Heart right ventricle (tissue), 16 donors: ENCODE measurements around the gene FAM120A. TPM values are rescaled to one million over a fixed set of nuclear protein-coding genes. Genes with fewer than 3 reads are reported as not detected.

Experiments
- ATAC-seq, 8 donors: fragments of 200-7000 bp; cut with Tn5 transposase; one replicate each; pipeline ENCODE4 v1.9.1; 2020; ENCODE audit warnings: mild to moderate bottlenecking in 8 of 8, moderate library complexity in 8 of 8, moderate number of reproducible peaks in 1 of 8
- DNase-seq, 2 donors: peaks; one replicate each; pipeline ENCODE4 v3.0.0-alpha.2; 2020
- H3K27ac ChIP-seq, 10 donors: fragments of 200-600 bp; sonication (generic) in 2 of 10; one replicate each; pipeline versions ENCODE4 v1.5.0 to v1.8.0; 2020 to 2022; ENCODE audit warnings: mild to moderate bottlenecking in 3 of 10
- H3K27me3 ChIP-seq, 7 donors: fragments of 200-600 bp; one replicate each; pipeline ENCODE4 v1.8.0; 2021 to 2022; ENCODE audit warnings: mild to moderate bottlenecking in 2 of 7
- H3K36me3 ChIP-seq, 9 donors: fragments of 200-600 bp; sonication (generic) in 1 of 9; one replicate each; pipeline versions ENCODE4 v1.5.0 to v1.8.0; 2020 to 2022; ENCODE audit warnings: mild to moderate bottlenecking in 2 of 9
- H3K4me1 ChIP-seq, 9 donors: fragments of 200-600 bp; sonication (generic) in 1 of 9; one replicate each; pipeline versions ENCODE4 v1.5.0 to v1.8.0; 2020 to 2022; ENCODE audit warnings: mild to moderate bottlenecking in 4 of 9
- H3K4me3 ChIP-seq, 10 donors: fragments of 200-600 bp; sonication (generic) in 2 of 10; one replicate each; pipeline versions ENCODE4 v1.5.0 to v1.8.0; 2020 to 2022; ENCODE audit warnings: mild to moderate bottlenecking in 7 of 10, moderate library complexity in 2 of 10
- H3K9me3 ChIP-seq, 11 donors: fragments of 200-600 bp in 10 of 11; sonication (generic) in 2 of 11; one replicate each; pipeline versions ENCODE4 v1.5.0 to v1.8.0; 2013 to 2022; ENCODE audit warnings: mild to moderate bottlenecking in 2 of 11, control low read depth in 1 of 11, moderate library complexity in 1 of 11
- CTCF ChIP-seq, 9 donors: fragments of 200-600 bp; sonication (generic) in 2 of 9; IDR thresholded peaks; one replicate each; pipeline versions ENCODE4 v1.5.0 to v1.8.0; 2021 to 2022; ENCODE audit warnings: antibody characterized with exemption in 9 of 9, mild to moderate bottlenecking in 5 of 9, moderate library complexity in 1 of 9
- WGBS, 2 donors: extraction: QIAGEN DNeasy Blood & Tissue Kit; methylation state at CpG; one replicate each; pipeline ENCODE4 v1.1.7; 2013; ENCODE audit warnings: inconsistent platforms in 1 of 2; 5-methylcytosine and 5-hydroxymethylcytosine counted together
- intact Hi-C, 10 donors: fragments of 100-400 bp; cut with DNase I; formaldehyde crosslinking; loops; one replicate each; pipeline versions ENCODE4 v1.11.1 to v1.14.2; 2022
- polyA plus RNA-seq, 2 donors: library from polyadenylated mRNA; stranded (reverse); fragments of 200-250 nt; gene quantifications; one replicate each; pipeline ENCODE4 v1.2.3, GENCODE V29; 2013
- total RNA-seq, 10 donors: library from RNA; stranded (reverse); fragmentation: NEBNext Ultra II Directional in 3 of 10; extraction: Animal tissue kit (Norgen Biotek cat#: 25700) in 3 of 10; gene quantifications; one replicate each; pipeline versions ENCODE4 v1.2.1 to v1.2.4, GENCODE V29; 2021 to 2023
- donor health status: Arrhythmogenic right ventricular cardiomyopathy.
- donor health status: ischemic (EF 13 %, LVEDD 7.1; RV severe dilation, severe dysfunction).
- donor health status: healthy with polysubstance abuse.
- donor health status: DM: no; HTN: yes; CAD: no.
- donor health status: DM: no; HTN: no; CAD: no.
- donor health status: ischemic (EF 25% LVEDD 6.9; RV normal size, moderate dysfunction).
- donor health status: ischemic (EF 25% LVEDD 5.7; RV mildly dilated, moderate dysfunction).
- donor health status: healthy.
- donor health status: DM: yes; HTN: yes; CAD: no.
- donor health status: Ischemic cardiomyopathy.
- donor health status: ischemic (EF 35%, LVEDD 5.7; RV mildly dilated, moderate dysfunction).
- donor health status: nonischemic (EF 11% LVEDD 7.7; RV severe dilation, severe dysfunction).
- donor health status: DM: yes; HTN: yes; CAD: no.
- donor health status: PGD.
- donor health status: ischemic (EF 29% LVEDD 5.4; RV normal size, mild dysfunction).
- donor health status: nonischemic (EF 23%, LVEDD 6.1; RV moderate dilation, normal function).

The FAM120A gene
- total and polyA plus RNA-seq, 12 donors, result 42.2 to 126 (median 104) TPM

- Histone ChIP-seq H3K27me3 (no peaks in the 10 kb centered on the region), H3K9me3 (no peaks in the 10 kb centered on the region), H3K4me1 (peaks cover 7 to 66% (median 59%) of the 10 kb centered on the region in 9 donors), H3K36me3 (peaks cover 0 to 43% (median 7%) of the 10 kb centered on the region in 9 donors), H3K4me3 (no peak overlapping the region), H3K27ac (peak overlapping the region in 2 of 10 donors; percentile 60 to 83)
- TF ChIP-seq CTCF (IDR thresholded peaks at IDR 0.05), result no peak
- intact Hi-C loops, result no loop called here
- whole genome bisulfite sequencing, 2 donors, result 81 to 84% methylated on average over 5 of the region's 5 CpGs
- DNase-seq, result no peak
- no peak for ATAC-seq
Observed at GRCh38 chr9:93470391-93470790, 18.9 kb downstream of the FAM120A start.

- Histone ChIP-seq H3K4me1 (peaks cover 7 to 66% (median 57%) of the 10 kb centered on the region in 9 donors), H3K27me3 (no peaks in the 10 kb centered on the region), H3K9me3 (no peaks in the 10 kb centered on the region), H3K27ac (no peak overlapping the region), H3K36me3 (peaks cover 0 to 51% (median 7%) of the 10 kb centered on the region in 9 donors), H3K4me3 (no peak overlapping the region)
- intact Hi-C loops, result no loop called here
- WGBS, 2 donors, result 80 to 84% methylated on average over 6 of the region's 6 CpGs
- TF ChIP-seq CTCF (IDR thresholded peaks at IDR 0.05), result no peak
- DNase-seq, result no peak
- ATAC-seq, result no peak
Observed at GRCh38 chr9:93471124-93471523, 19.6 kb downstream of the FAM120A start.

- H3K4me1 ChIP-seq, result peaks cover 7 to 57% (median 34%) of the 10 kb centered on the region in 9 donors
- H3K36me3 ChIP-seq, result peaks cover 0 to 73% (median 7%) of the 10 kb centered on the region in 9 donors
- no peak for TF ChIP-seq CTCF (IDR thresholded peaks at IDR 0.05)
- ATAC-seq (no peak), DNase-seq (no peak)
- intact Hi-C loops, result no loop called here
- no peaks in the 10 kb centered on the region for H3K27me3 ChIP-seq
- H3K9me3 ChIP-seq, result no peaks in the 10 kb centered on the region
- H3K4me3 ChIP-seq, result no peak overlapping the region
- H3K27ac ChIP-seq, result no peak overlapping the region
- 77 to 85% methylated on average over 5 of the region's 5 CpGs for WGBS, 2 donors
Observed at GRCh38 chr9:93473411-93473810, 21.9 kb downstream of the FAM120A start.

- 96 to 97% methylated on average over 3 of the region's 3 CpGs for WGBS, 2 donors
- Histone ChIP-seq H3K27me3 (no peaks in the 10 kb centered on the region), H3K4me3 (no peak overlapping the region), H3K9me3 (no peaks in the 10 kb centered on the region), H3K27ac (no peak overlapping the region), H3K36me3 (peaks cover 0 to 77% (median 7%) of the 10 kb centered on the region in 9 donors), H3K4me1 (peaks cover 0 to 46% (median 23%) of the 10 kb centered on the region in 9 donors)
- no peak for TF ChIP-seq CTCF (IDR thresholded peaks at IDR 0.05)
- intact Hi-C loops, result no loop called here
- no peak for DNase-seq
- ATAC-seq, result no peak
Observed at GRCh38 chr9:93475108-93475507, 23.6 kb downstream of the FAM120A start.
